T-helper 17 cell (primary cell): ENCODE data around the gene CD52. TPM values are rescaled to one million over a fixed set of nuclear protein-coding genes. Genes with fewer than 3 reads are reported as not detected.

Source experiments
- ATAC-seq: fragments of 150-1000 bp; cut with Tn5 transposase; 2 replicates; pipeline ENCODE4 v1.10.0; 2021; ENCODE audit warnings: mild to moderate bottlenecking, moderate library complexity
- DNase-seq, 3 donors: peaks; one replicate each; pipeline versions ENCODE4 v3.0.0 to v3.0.0-alpha.2; 2020 to 2021
- H3K9me3 ChIP-seq: one replicate; pipeline ENCODE4 v1.7.0; 2013; ENCODE audit warnings: low read length, mild to moderate bottlenecking; ENCODE audit not compliant: control insufficient read depth, poor library complexity, severe bottlenecking
- H3K27ac Mint-ChIP-seq: one replicate; pipeline ENCODE4 v1.8.0; 2022; ENCODE audit warnings: mild to moderate bottlenecking, moderate library complexity, mixed read lengths
- H3K27me3 Mint-ChIP-seq: one replicate; pipeline ENCODE4 v1.8.0; 2022; ENCODE audit warnings: mixed read lengths
- H3K36me3 Mint-ChIP-seq: one replicate; pipeline ENCODE4 v1.8.0; 2022; ENCODE audit warnings: low read depth, mixed read lengths
- H3K4me1 Mint-ChIP-seq: one replicate; pipeline ENCODE4 v1.8.0; 2022; ENCODE audit warnings: mild to moderate bottlenecking, mixed read lengths
- H3K4me3 Mint-ChIP-seq: one replicate; pipeline ENCODE4 v1.8.0; 2022; ENCODE audit warnings: mild to moderate bottlenecking, moderate library complexity, mixed read lengths
- total RNA-seq, 4 donors: library from RNA in 2 of 4; stranded (reverse) in 2 of 4; gene quantifications; one replicate each; pipeline ENCODE4 v1.2.3 and lab custom pipeline; 2022 to 2026

CD52 gene
- total RNA-seq, 2 donors from 2014 or later = 1,152 to 1,411 TPM

DNA sequence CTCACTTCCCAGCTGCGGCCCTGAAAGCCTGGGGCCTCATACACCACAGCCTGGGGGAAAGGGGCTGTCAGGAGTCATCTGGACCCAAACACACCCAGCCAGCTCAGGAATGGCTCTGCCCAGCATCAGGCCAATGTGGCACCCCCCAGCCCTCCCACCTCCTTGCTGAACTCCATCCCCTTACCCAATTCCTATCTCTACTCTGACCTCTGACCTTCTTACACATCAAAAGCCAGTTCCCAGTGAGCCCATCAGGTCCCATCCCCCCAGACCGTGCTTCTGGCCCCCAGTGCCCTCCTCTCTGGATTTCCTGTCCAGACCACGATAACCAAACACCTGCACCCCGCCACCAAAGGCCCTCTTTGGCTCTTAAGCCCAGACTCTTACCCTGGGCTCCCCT lies 19.9 kb downstream of the CD52 start:
- H3K9me3 ChIP-seq = no peaks in the 10 kb centered on the region
- no peak overlapping the region for H3K4me3 Mint-ChIP-seq
- ATAC-seq (no peak), DNase-seq (no peak)
- H3K27ac Mint-ChIP-seq = no peak overlapping the region
- H3K36me3 Mint-ChIP-seq = no peaks in the 10 kb centered on the region
- H3K4me1 Mint-ChIP-seq = peaks cover 7% of the 10 kb centered on the region
- no peaks in the 10 kb centered on the region for H3K27me3 Mint-ChIP-seq

DNA sequence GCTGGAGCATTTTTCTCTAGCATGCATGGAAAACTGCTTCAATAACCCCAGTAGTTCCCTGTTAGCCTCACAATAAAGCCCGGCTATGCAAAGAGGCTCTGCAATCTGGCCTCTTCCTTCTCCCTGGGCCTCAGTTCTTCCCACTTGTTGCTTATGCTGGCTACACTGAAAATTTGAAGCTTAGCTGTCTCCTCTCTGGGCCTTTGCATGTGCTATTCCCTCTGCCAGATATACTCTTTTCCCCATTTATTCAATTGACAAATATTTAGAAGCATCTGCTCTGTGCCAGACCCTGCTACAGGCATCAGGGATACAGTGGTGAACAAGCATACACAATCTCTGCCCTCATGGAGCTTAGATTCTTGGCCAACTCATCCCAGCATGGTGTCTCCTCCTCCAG lies 20.9 kb downstream of the CD52 start:
- DNase-seq = no peak
- Mint-ChIP-seq H3K27me3 (no peaks in the 10 kb centered on the region), H3K4me3 (no peak overlapping the region), H3K36me3 (no peaks in the 10 kb centered on the region), H3K4me1 (peaks cover 7% of the 10 kb centered on the region), H3K27ac (no peak overlapping the region)
- H3K9me3 ChIP-seq = no peaks in the 10 kb centered on the region
- ATAC-seq = no peak

- Mint-ChIP-seq H3K4me3 (no peak overlapping the region), H3K4me1 (peaks cover 7% of the 10 kb centered on the region), H3K27ac (peak overlapping the region; percentile 54)
These were observed 22.3 kb downstream of the CD52 start for GRCh38 chr1:26340047-26340481.

GRCh38 chr1:26344147-26344920 lies 26.6 kb downstream of the CD52 start:
- Mint-ChIP-seq H3K4me3 (no peak overlapping the region), H3K27me3 (no peaks in the 10 kb centered on the region), H3K4me1 (peaks cover 3% of the 10 kb centered on the region), H3K27ac (no peak overlapping the region), H3K36me3 (no peaks in the 10 kb centered on the region)
- DNase-seq (no peak), ATAC-seq (no peak)
- no peaks in the 10 kb centered on the region for H3K9me3 ChIP-seq

More at GRCh38 chr1:26340047-26340481, 22.3 kb downstream of the CD52 start:
- no peaks in the 10 kb centered on the region for H3K27me3 Mint-ChIP-seq
- no peaks in the 10 kb centered on the region for H3K36me3 Mint-ChIP-seq
- ATAC-seq (no peak), DNase-seq (no peak)
- no peaks in the 10 kb centered on the region for H3K9me3 ChIP-seq

DNA sequence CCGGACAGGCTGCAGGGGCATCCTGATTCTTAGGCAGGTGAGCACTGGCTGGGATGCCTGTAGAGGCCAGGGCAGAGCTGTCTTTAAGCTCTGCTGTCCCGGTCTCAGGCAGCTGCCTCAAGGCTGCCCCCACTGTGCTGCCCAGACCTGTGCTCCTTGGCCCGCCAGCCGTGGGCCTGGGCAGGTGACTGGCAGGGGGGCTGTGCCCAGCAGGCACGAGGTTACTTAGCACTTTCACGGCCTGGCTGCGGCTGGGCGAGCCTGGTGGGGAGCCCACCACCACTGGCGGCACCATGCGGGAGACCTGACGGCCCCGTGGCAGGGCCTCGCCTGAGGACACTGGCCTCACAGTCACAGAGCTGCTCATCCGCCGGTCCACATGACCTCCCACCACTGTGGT lies 28.0 kb downstream of the CD52 start:
- peaks cover 3% of the 10 kb centered on the region for H3K4me1 Mint-ChIP-seq
- no peak for ATAC-seq
- no peaks in the 10 kb centered on the region for H3K9me3 ChIP-seq

GRCh38 chr1:26346274-26347033 lies 28.7 kb downstream of the CD52 start:
- Mint-ChIP-seq H3K4me3 (no peak overlapping the region), H3K27me3 (no peaks in the 10 kb centered on the region), H3K36me3 (no peaks in the 10 kb centered on the region), H3K4me1 (peaks cover 6% of the 10 kb centered on the region), H3K27ac (no peak overlapping the region)
- ATAC-seq (no peak), DNase-seq (no peak)
- no peaks in the 10 kb centered on the region for H3K9me3 ChIP-seq

More for the DNA sequence above, 28.0 kb downstream of the CD52 start:
- DNase-seq = no peak
- Mint-ChIP-seq H3K27me3 (no peaks in the 10 kb centered on the region), H3K27ac (no peak overlapping the region), H3K36me3 (no peaks in the 10 kb centered on the region), H3K4me3 (no peak overlapping the region)

GRCh38 chr1:26349188-26349876 lies 31.6 kb downstream of the CD52 start:
- Mint-ChIP-seq H3K27ac (no peak overlapping the region), H3K4me1 (peaks cover 10% of the 10 kb centered on the region), H3K4me3 (no peak overlapping the region), H3K27me3 (peaks cover 5% of the 10 kb centered on the region), H3K36me3 (peaks cover 3% of the 10 kb centered on the region)
- H3K9me3 ChIP-seq = no peaks in the 10 kb centered on the region
- no peak for ATAC-seq
- DNase-seq = no peak

GRCh38 chr1:26349877-26350244 lies 32.1 kb downstream of the CD52 start:
- no peaks in the 10 kb centered on the region for H3K9me3 ChIP-seq
- Mint-ChIP-seq H3K27ac (no peak overlapping the region), H3K36me3 (peaks cover 3% of the 10 kb centered on the region), H3K4me1 (peaks cover 10% of the 10 kb centered on the region), H3K4me3 (no peak overlapping the region), H3K27me3 (peaks cover 5% of the 10 kb centered on the region)
- DNase-seq (no peak), ATAC-seq (no peak)

DNA sequence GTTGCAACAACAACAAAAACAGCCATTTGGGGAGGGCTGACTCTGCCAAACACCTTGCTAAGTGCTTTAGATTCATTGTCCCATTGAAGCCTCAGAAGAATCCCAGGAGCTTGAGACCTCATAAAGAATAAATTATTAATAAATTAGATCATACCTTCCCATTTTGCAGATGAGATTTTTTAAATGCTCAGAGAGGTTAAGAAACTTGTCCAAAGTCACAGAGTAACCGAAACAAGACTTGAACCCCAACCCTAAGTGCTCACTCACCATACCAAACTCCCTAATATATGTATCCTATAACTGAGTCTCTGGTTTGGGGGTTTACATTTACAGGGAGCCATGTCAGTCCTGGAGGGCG lies 32.6 kb downstream of the CD52 start:
- no peak for ATAC-seq
- no peak for DNase-seq
- H3K27me3 Mint-ChIP-seq = peaks cover 5% of the 10 kb centered on the region
- H3K4me3 Mint-ChIP-seq = no peak overlapping the region
- H3K36me3 Mint-ChIP-seq = peaks cover 3% of the 10 kb centered on the region
- H3K4me1 Mint-ChIP-seq = peaks cover 10% of the 10 kb centered on the region
- no peak overlapping the region for H3K27ac Mint-ChIP-seq
- H3K9me3 ChIP-seq = no peaks in the 10 kb centered on the region

DNA sequence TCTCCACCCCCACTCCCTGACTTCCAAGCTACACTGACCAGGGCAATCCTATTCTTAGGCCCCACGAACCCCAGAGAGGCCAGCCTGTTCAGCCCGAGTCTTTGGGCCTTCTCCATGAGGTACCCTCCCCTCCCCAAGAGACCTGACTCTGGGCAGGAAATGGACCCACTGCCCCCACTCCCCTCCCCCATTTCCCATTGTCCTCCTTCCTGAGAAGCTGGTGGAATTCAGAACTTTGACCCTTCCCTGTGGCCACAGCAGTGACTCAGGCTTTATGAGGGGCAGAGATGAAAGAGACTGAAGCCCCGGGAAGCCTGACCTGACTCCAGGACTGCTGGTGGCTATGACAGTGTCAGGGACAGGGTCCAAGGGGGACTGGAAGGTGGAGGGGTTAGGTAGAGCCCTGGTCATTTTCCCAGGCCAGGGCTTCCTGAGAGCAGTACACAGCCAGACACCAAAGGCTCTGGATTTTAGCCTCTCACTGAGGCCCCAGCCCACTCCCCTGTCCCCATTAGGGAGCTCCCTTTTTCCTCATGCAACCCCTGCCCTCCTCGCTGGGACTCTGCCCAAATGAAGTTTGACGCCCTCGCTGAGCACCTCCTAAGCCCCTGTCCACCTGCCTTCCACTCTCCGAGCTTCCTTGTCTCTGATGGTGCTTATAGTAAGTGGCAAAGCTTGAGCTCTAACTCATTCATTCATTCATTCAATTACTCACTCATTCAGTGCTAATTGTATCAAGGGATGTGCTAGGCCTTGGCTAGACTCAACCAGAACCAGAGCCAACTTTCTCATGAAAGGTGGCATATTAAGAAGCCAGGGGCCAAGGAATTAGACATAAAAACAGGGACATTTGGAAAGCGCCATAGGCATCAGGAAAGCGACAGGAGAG lies 33.2 kb downstream of the CD52 start:
- H3K4me1 Mint-ChIP-seq = peaks cover 15% of the 10 kb centered on the region
- peaks cover 3% of the 10 kb centered on the region for H3K36me3 Mint-ChIP-seq
- ATAC-seq (no peak), DNase-seq (no peak)
- no peaks in the 10 kb centered on the region for H3K9me3 ChIP-seq
- peaks cover 5% of the 10 kb centered on the region for H3K27me3 Mint-ChIP-seq
- H3K27ac Mint-ChIP-seq = no peak overlapping the region
- H3K4me3 Mint-ChIP-seq = no peak overlapping the region

GRCh38 chr1:26351590-26352337 lies 34.0 kb downstream of the CD52 start:
- DNase-seq (no peak), ATAC-seq (no peak)
- H3K36me3 Mint-ChIP-seq = peaks cover 3% of the 10 kb centered on the region
- peaks cover 5% of the 10 kb centered on the region for H3K27me3 Mint-ChIP-seq
- H3K27ac Mint-ChIP-seq = no peak overlapping the region
- H3K4me3 Mint-ChIP-seq = no peak overlapping the region
- no peaks in the 10 kb centered on the region for H3K9me3 ChIP-seq
- H3K4me1 Mint-ChIP-seq = peaks cover 15% of the 10 kb centered on the region

GRCh38 chr1:26352338-26352679 lies 34.6 kb downstream of the CD52 start:
- ATAC-seq (no peak), DNase-seq (no peak)
- Mint-ChIP-seq H3K4me1 (peaks cover 15% of the 10 kb centered on the region), H3K27ac (no peak overlapping the region), H3K4me3 (peak overlapping the region; percentile 33), H3K27me3 (peaks cover 5% of the 10 kb centered on the region), H3K36me3 (peaks cover 3% of the 10 kb centered on the region)
- no peaks in the 10 kb centered on the region for H3K9me3 ChIP-seq
